ENCODE results near the gene TMEM255A.

GRCh38 chrX:120235284-120235683, 76.0 kb downstream of the TMEM255A start:
- TF ChIP-seq EZH2phosphoT487 (IDR thresholded peaks at IDR 0.05; ENCODE audit: borderline replicate concordance, low read length) (no peak), CTCF (conservative IDR thresholded peaks at IDR 0.05; ENCODE audit: low read depth, low read length) (no peak), EZH2 (IDR thresholded peaks at IDR 0.05; ENCODE audit: low read length, unreplicated experiment) (no peak)
